ENCODE measurements around the gene ANKS3. TPM values are rescaled to one million over a fixed set of nuclear protein-coding genes. Genes with fewer than 3 reads are reported as not detected.

Gene ANKS3
- total and polyA plus RNA-seq, 2 of the 8 experiments (the other 6 are each of a cell fraction or from before 2014, with no cell fraction given) = 15.5 to 23.9 TPM

DNA sequence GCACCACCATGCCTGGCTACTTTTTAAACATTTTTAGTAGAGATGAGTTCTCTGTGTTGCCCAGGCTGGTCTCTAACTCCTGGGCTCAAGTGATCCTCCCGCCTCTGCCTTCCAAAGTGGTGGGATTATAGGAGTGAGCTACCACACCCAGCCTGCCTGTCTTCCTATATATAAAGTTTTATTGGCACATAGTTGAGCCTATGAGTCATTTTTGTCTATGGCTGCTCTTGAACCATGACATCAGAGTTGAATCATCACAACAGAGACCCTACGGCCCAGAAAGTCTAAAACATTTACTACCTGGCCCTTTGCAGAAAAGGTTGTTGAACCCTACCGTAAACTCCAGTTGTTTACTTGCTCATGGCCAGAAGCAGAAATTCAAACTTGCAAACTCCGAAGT lies 46.2 kb upstream of the ANKS3 start:
- no peak overlapping the region for H2BK20ac ChIP-seq (ENCODE audit: low read length)
- no peak overlapping the region for H2BK12ac ChIP-seq (ENCODE audit: low read depth, low read length)
- FAIRE-seq (no peak), DNase-seq (ENCODE audit: low read depth in 1 of 2, low spot score in 2 of 2) (no peak)
- no peak overlapping the region for H2BK5ac ChIP-seq (ENCODE audit: low read depth, low read length)
- no peaks in the 10 kb centered on the region for H3K27me3 ChIP-seq (replicated peaks in 1 of 4; ENCODE audit: control insufficient read depth in 3 of 4, extremely low read depth in 1 of 4, insufficient read depth in 3 of 4, low read length in 3 of 4)
- no peak overlapping the region for H4K8ac ChIP-seq (ENCODE audit: extremely low read depth, insufficient read depth, low read length)
- CTCF ChIA-PET (ENCODE audit: partially characterized antibody) = no interaction called here
- H3K9me3 ChIP-seq (ENCODE audit: insufficient read depth in 2 of 2, low read depth in 1 of 2, low read length in 1 of 2) = no peaks in the 10 kb centered on the region
- H3K27ac ChIP-seq (ENCODE audit: low read depth, low read length) = no peak overlapping the region
- POLR2A ChIA-PET (ENCODE audit: partially characterized antibody) = interaction anchor here (0.6 kb wide), 1 partner anchor 311 kb away, joined by 3 read pairs; no protein-coding TSS in a partner anchor
- H3K9ac ChIP-seq (replicated peaks in 1 of 4; ENCODE audit: extremely low read depth in 1 of 4, low read depth in 3 of 4, low read length in 3 of 4) = no peak overlapping the region
- no peak overlapping the region for H2AFZ ChIP-seq (ENCODE audit: low read length)
- no peaks in the 10 kb centered on the region for H3K36me3 ChIP-seq (ENCODE audit: control insufficient read depth in 2 of 4, insufficient read depth in 4 of 4, low read length in 3 of 4)
- no peak overlapping the region for H3K18ac ChIP-seq (ENCODE audit: extremely low read depth, low read length)
- H4K20me1 ChIP-seq (replicated peaks in 1 of 2; ENCODE audit: control insufficient read depth in 1 of 2, insufficient read depth in 2 of 2, low read length in 2 of 2) = no peaks in the 10 kb centered on the region
- no peak overlapping the region for H3K14ac ChIP-seq (ENCODE audit: insufficient read length)
- 87% methylated on average over 4 of the region's 4 CpGs; no CpG with 5 or more reads in 1 of the 2 experiments for WGBS, 2 experiments (ENCODE audit: extremely low coverage in 1 of 2, insufficient coverage in 1 of 2, insufficient read length in 1 of 2, insufficient replicate concordance in 2 of 2, low coverage in 1 of 2, low lambda C conversion rate in 2 of 2, missing lambda C conversion rate in 1 of 2)
- H3K4me1 ChIP-seq (replicated peaks in 1 of 4; ENCODE audit: control insufficient read depth in 3 of 4, insufficient read depth in 4 of 4, low read length in 3 of 4) = no peaks in the 10 kb centered on the region
- no peak overlapping the region for H3K23ac ChIP-seq (ENCODE audit: insufficient read length)
- H3K79me1 ChIP-seq (ENCODE audit: low read depth, low read length) = no peaks in the 10 kb centered on the region
- no peak overlapping the region for H3K4me2 ChIP-seq (ENCODE audit: insufficient read depth in 1 of 2, low read depth in 2 of 2, low read length in 2 of 2)
- H4K91ac ChIP-seq (replicated peaks; ENCODE audit: insufficient read length, low read length) = no peak overlapping the region
- H3K4me3 ChIP-seq (ENCODE audit: extremely low read depth in 1 of 4, insufficient read depth in 2 of 4, low read depth in 3 of 4, low read length in 4 of 4) = no peak overlapping the region
- no peak overlapping the region for H3K56ac ChIP-seq (replicated peaks; ENCODE audit: insufficient read length, low read depth, low read length)
- TF ChIP-seq RXRA (IDR thresholded peaks at IDR 0.05; ENCODE audit: insufficient read depth, low read depth, low read length) = no peak
- TF ChIP-seq CHD2 (IDR thresholded peaks at IDR 0.05; ENCODE audit: low read length) = no peak
- TF ChIP-seq SP4 (IDR thresholded peaks at IDR 0.05; ENCODE audit: low read length) = no peak
- TF ChIP-seq RFX5 (IDR thresholded peaks at IDR 0.05; ENCODE audit: borderline replicate concordance, low read depth, low read length) = no peak
- no peak for TF ChIP-seq SIRT6 (IDR thresholded peaks at IDR 0.05; ENCODE audit: low read length)
- TF ChIP-seq CTBP2 (IDR thresholded peaks at IDR 0.05; ENCODE audit: borderline replicate concordance, insufficient read depth, insufficient read length, low read length) = no peak
- no peak for TF ChIP-seq CBX5 (IDR thresholded peaks at IDR 0.05; ENCODE audit: low read depth, low read length)
- TF ChIP-seq EP300 (IDR thresholded peaks at IDR 0.05; ENCODE audit: borderline replicate concordance in 1 of 2, low read depth in 2 of 2, low read length in 2 of 2) = no peak
- H2BK120ac ChIP-seq (replicated peaks; ENCODE audit: low read depth, low read length) = no peak overlapping the region
- no peak overlapping the region for H4K5ac ChIP-seq (ENCODE audit: insufficient read length, low read depth, low read length)
- H3K4ac ChIP-seq (replicated peaks; ENCODE audit: insufficient read length, low read depth, low read length) = no peak overlapping the region
- H2AK5ac ChIP-seq (ENCODE audit: low read depth, low read length) = no peak overlapping the region
- no peaks in the 10 kb centered on the region for H3K23me2 ChIP-seq (ENCODE audit: low read depth, low read length)
- no peaks in the 10 kb centered on the region for H3K79me2 ChIP-seq (ENCODE audit: control insufficient read depth in 1 of 2, insufficient read depth in 2 of 2, low read length in 2 of 2)
- H2BK15ac ChIP-seq (ENCODE audit: low read length) = no peak overlapping the region

All from H1 (cell line).